Right lobe of liver (tissue), 4 donors: ENCODE results near the gene NES.

ENCODE experiments used
- CTCF ChIP-seq, 4 donors: fragments of 200-600 bp in 3 of 4; fragments of 450-650 bp in 1 of 4; IDR thresholded peaks; one replicate each; pipeline versions ENCODE4 v1.5.1 to v1.8.0; 2016 to 2022; ENCODE audit warnings: antibody characterized with exemption in 4 of 4, mild to moderate bottlenecking in 2 of 4
- POLR2A ChIP-seq: fragments of 450-650 bp; IDR thresholded peaks from one replicate; pipeline ENCODE4 v1.6.1; 2017; ENCODE audit warnings: antibody characterized with exemption, mild to moderate bottlenecking
- donor health status: DM: no; HTN: no; CAD: no.
- donor health status: DM: no; HTN: no; CAD: no.
- donor health status: DM: no; HTN: yes; CAD: no.

DNA sequence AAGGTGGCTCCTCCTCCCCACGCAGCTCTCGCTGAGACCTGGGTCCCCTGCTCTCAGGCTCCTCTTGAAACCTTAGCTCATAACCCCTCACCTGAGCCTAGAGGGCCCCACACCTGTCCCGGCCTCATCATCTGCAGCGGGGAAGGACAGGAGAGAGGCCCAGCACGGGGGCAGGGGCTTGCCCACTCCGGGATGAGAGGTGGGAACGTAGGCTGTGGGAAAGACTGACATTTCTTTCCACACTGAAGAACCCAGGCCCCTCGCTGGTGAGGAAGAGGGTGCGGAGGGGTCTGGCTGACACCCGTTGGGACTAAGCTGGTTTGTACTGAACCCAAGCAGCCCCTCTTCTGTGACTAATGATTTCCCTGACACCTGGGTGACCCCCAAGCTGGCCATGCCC, 14.0 kb upstream of the NES start:
- TF ChIP-seq CTCF (IDR thresholded peaks at IDR 0.05) (no peak), POLR2A (no peak)
